GM18951 (cell line): ENCODE measurements around the gene ATP9A.
"Not testable (repeated sequence)": the region's sequence is repeated elsewhere in the genome, so short reads cannot be mapped to it uniquely, and the experiment has no call there.

ENCODE experiments used
- POLR2A ChIP-seq: IDR thresholded peaks from 4 replicates; pipeline ENCODE4 v1.6.1; 2011; ENCODE audit warnings: mild to moderate bottlenecking; ENCODE audit not compliant: insufficient read length, insufficient read depth; ENCODE audit errors: extremely low read depth
- in situ Hi-C: fragments of 300-500 bp; cut with MboI; formaldehyde crosslinking; loops from one replicate; pipeline ENCODE4 v1.12.0; 2022; ENCODE audit warnings: low sequenced_read_pairs, mixed read lengths, inconsistent platforms; ENCODE audit not compliant: unreplicated experiment

Gene ATP9A

DNA sequence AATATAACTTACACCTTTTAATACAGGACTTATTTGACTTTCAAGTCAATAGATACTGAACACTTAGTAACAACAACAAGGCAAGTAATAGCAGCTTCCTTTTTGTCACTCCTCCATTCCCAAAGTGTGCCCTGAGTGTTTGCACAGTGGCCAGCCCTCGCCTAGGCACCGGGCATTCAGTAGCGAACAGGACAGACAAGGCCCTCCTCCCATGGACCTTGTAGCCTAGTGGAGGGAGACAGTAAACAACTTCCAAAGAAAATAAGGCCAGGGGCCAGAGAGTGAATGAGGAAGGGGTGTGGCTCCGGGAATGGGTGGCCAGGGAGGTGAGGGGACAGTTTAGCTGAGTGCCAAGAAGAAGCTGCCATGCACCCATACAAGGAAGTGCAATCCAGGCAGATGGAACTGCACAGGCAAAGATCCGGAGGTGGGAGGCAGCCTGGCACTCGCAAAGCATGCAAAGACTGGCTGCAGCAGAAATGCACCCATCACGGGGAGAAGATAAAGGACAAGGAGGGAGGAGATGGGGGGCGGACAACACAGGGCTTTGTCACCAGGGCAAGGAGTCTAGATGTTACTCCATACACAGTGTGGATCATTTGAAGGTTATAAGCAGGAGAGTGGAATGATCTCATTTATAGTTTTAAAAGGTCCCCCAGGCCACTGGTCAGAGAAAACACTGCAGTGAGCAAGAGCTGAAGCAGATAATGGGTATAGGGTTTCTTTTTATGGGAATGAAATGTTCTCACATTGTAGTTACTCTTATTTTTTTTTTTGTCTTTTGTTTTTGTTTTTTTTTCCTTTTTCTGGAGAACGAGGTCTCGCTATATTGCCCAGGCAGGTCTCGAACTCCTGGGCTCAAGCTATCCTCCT lies 32.2 kb downstream of the ATP9A start:
- no peak for TF ChIP-seq POLR2A
- in situ Hi-C loops, result no loop called here

GRCh38 chr20:51734876-51735720 lies 33.1 kb downstream of the ATP9A start:
- no peak for TF ChIP-seq POLR2A
- in situ Hi-C loops, result no loop called here

DNA sequence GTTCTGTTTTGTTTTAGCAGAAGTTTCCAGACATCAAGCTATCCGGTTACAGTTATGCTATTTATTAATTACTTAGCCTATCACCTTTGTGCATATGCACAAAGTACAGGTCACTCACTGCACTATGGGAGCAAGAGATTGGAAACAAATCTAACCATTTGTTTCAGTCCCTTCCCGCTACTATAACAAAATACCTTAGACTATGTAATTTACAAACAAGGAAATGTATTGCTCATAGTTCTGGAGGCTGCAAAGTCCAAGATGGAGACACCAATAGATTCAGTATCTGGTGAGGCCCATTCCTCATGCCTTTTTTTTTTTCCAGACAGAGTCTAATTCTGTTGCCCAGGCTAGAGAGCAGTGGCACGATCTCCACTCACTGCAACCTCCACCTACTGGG lies 35.1 kb downstream of the ATP9A start:
- no peak for TF ChIP-seq POLR2A
- in situ Hi-C loops, result no loop called here

- no peak for TF ChIP-seq POLR2A
- in situ Hi-C loops, result no loop called here
Observed at GRCh38 chr20:51732096-51732791, 35.9 kb downstream of the ATP9A start.

DNA sequence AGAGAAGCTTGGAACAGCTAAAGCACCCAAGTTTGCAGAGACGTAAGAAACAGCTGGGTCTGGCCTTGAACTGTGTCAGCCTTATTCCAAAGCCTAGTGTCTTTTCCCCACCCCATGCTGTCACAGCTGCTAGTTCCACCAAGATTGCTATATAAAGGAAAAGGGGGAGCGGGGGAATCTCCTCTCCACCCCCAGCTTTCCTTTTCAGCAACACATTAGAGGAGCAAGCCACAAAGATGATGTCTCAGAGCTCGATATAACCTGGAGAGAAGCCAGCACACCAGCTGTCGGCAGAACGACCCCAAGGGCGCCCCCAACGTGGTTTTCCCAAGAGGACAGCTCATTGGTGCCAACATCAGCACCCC lies 36.5 kb downstream of the ATP9A start:
- TF ChIP-seq POLR2A, result no peak
- in situ Hi-C loops, result no loop called here

DNA sequence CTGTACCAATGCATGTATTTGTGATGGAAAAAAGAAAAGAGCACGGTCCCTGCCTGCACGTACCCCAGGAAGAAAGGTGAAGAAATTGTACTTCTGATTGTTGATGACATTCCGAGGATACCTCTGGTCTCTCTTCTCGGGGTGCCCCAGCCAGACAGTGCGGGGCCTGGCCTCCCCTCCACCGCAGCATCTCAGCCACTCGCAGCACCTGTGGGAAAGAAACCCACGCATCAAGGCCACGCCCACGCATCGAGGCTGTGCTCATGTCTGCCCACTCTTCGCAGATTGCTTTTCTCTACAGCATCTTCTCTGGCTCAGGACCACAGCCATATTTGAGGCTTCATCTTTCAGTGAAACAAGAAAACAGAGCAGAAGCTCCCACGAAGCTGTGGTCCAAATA lies 38.4 kb downstream of the ATP9A start:
- in situ Hi-C loops, result no loop called here
- no peak for TF ChIP-seq POLR2A

DNA sequence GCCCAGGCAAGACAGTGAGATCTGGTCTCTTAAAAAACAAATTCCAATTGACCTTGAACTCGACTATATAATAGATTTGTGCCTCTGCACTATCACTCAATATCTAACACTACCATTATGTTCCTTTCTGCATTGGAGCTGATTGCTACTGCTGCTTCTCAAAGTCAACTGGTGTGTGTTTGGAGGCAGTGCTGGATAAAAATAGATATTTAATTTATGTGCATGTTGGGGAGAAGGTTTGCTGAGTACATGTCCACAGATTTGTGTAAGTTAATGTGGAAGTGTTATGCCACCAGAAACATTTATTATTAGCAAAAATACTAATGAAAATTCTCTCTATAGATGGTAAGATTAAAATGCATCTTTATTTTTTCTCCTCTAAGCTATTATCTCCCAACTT lies 39.5 kb downstream of the ATP9A start:
- TF ChIP-seq POLR2A, result no peak

DNA sequence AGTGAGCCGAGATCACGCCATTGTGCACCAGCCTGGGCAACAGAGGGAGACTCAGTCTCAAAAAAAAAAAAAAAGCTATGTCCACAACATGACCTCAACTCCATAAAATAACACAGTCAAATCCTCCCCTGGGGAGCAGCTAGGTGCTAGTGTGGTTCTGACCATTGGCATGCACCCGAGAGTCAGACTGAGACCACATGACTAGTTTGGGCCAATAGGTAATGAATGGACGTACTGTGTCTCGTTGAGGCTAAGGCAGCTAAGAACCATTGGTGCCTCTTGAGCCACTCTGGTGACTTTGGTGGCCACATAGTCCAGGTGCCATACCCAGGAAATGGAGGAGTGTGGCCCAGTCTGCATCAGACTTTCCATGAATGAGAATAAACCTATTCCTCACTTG lies 40.3 kb downstream of the ATP9A start:
- in situ Hi-C loops, result no loop called here
- TF ChIP-seq POLR2A, result no peak

More for the DNA sequence above, 39.5 kb downstream of the ATP9A start:
- in situ Hi-C loops, result no loop called here

DNA sequence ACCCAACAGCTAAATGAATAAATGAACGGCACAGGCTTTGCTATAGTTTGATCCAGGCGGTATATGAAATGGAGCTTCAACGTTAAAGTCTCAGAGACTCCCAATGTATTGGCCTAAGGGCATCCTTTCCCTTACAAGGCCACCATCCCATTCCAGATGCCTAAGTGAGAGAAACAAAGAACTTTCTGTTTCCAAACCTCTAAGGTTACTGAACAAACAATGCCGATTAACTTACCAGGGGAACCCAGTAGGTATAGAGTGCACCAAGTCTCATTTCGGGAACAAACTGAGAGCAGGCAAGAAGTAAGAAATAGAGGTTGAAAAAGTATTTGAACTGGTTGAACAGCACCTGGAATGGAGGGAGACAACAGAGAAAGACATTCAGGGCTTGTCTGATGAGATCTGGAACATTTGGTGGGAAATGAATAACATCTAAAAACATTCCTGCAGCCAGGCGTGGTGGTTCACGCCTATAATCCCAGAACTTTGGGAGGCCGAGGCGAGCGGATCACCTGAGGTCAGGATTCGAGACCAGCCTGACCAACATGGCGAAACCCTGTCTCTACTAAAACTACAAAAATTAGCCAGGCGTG lies 42.5 kb downstream of the ATP9A start:
- in situ Hi-C loops, result no loop called here
- no peak for TF ChIP-seq POLR2A

DNA sequence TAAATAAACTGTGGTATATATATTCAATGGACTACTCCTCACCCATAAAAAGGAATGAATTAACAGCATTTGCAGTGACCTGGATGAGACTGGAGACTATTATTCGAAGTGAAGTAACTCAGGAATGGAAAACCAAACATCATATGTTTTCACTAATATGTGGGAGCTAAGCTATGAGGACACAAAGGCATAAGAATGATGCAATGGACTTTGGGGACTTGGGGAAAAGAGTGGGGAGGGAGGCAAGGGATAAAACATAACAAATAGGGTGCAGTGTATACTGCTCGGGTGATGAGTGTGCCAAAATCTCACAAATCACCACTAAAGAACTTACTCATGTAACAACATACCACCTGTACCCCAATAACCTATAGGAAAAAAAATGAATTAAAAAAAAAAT lies 45.2 kb downstream of the ATP9A start:
- in situ Hi-C loops, result not testable (repeated sequence)

- in situ Hi-C loops, result not testable (repeated sequence)
Observed at GRCh38 chr20:51722246-51722645, 45.9 kb downstream of the ATP9A start.

- no peak for TF ChIP-seq POLR2A
- in situ Hi-C loops, result no loop called here
Observed at GRCh38 chr20:51720854-51721253, 47.3 kb downstream of the ATP9A start.

- in situ Hi-C loops, result no loop called here
- TF ChIP-seq POLR2A, result no peak
Observed at GRCh38 chr20:51720384-51720783, 47.8 kb downstream of the ATP9A start.

DNA sequence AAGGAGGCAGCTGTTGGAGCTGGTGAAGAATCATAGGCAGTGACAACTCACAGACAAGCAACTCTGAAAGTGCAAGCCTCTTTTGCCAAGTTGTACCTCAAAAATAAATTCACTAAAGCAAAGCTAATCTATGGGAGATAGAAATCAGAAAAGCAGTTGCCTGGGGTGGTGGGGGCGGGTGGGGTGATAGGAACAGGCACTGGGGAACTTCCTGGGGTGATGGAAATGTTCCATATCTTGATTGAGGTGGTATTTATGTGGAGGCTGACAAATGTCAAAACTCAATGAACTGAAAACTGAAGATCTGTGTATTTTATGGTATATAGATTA lies 52.4 kb downstream of the ATP9A start:
- no peak for TF ChIP-seq POLR2A
- in situ Hi-C loops, result no loop called here
